GM21381 (cell line): ENCODE results near the gene FCHSD1.
A peak's percentile ranks its signal among the peaks of the same experiment; 100 is the strongest.

Source experiments
- ATAC-seq: cut with Tn5 transposase; IDR thresholded peaks from one replicate; pipeline ENCODE4 v1.9.1; 2021; ENCODE audit warnings: mild to moderate bottlenecking, moderate library complexity; ENCODE audit not compliant: unreplicated experiment

The FCHSD1 gene

GRCh38 chr5:141646026-141646425 lies 5.2 kb downstream of the FCHSD1 start:
- ATAC-seq: no peak

- ATAC-seq: peak; percentile 45
Observed at GRCh38 chr5:141641634-141642267, 9.5 kb downstream of the FCHSD1 start.

DNA sequence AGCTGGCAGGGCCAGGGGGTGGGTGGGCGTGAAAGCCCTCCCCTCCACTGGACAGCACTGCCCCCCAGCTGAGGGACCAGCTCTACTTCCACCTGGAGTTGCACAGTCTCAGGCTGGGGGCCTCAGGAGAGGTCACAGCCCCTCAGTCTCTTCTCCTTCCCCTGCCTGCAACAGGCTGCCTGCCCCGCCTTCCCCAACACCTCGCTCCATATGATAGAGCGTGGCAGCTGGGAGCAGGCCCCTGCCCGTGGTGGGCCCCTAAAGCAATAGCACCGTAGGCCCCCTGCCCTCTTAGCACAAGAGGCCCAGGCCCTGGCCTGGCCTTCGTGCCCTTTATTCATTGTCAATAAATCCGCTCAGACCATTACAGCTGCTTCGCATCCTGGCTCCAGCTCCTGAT lies 10.5 kb downstream of the FCHSD1 start:
- no peak for ATAC-seq

DNA sequence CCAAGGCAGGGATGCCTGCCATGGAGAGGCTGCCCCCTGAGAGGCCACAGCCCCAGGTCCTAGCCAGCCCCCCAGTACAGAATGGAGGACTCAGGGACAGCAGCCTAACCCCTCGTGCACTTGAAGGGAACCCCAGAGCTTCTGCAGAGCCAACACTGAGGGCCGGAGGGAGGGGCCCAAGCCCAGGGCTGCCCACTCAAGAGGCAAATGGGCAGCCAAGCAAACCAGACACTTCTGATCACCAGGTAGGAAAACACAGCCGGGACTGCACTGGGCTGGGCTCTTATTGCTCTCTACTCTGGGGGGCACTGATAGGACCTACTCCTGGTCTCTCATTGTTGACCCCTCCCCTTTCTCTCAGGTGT lies 11.2 kb downstream of the FCHSD1 start:
- ATAC-seq: no peak

DNA sequence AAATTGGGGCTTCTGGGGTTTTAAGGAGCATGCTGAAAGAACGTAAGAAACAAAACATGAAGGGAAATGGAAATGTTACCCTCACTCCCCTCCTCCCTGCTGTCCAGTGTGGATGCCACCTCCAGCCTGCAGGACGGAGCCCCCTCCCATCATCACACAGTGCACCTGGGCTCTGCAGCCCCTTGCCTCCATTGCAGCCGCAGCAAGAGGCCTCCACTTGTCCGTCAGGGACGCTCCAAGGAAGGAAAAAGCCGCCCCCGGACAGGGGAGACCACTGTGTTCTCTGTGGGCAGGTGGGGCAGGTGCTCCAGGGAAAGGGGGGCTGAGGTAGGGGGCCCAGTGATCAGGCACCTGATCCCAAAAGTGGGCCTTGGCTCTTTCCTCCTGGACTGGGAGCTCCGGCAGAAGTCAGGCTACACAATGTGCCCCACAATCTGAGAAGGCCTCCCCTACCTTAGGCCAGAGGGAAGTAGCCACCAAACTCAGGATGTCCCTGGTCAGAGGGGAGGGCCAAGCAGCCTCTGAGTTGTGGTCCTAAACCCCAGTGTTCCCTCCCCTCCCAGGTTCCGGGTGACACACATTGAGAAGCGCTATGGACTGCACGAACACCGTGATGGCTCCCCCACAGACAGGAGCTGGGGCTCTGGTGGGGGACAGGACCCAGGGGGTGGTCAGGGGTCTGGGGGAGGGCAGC lies 11.7 kb downstream of the FCHSD1 start:
- ATAC-seq: no peak

DNA sequence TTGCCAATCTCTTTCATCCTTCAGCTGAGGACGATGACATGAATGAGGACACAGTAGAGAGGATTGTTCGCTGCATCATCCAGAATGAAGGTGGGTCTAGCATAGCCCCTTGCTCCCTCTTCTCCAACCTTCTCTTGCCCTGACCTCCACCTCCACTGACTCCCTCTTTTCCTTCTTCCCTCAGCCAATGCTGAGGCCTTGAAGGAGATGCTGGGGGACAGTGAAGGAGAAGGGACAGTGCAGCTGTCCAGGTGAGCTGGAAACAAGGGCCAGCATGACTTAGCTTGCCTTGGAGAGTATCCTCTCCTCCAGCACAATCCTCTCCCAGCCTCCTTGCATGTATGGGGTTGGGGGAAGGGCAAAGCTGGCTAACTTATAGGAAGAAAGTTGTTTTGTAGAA lies 12.4 kb downstream of the FCHSD1 start:
- no peak for ATAC-seq

DNA sequence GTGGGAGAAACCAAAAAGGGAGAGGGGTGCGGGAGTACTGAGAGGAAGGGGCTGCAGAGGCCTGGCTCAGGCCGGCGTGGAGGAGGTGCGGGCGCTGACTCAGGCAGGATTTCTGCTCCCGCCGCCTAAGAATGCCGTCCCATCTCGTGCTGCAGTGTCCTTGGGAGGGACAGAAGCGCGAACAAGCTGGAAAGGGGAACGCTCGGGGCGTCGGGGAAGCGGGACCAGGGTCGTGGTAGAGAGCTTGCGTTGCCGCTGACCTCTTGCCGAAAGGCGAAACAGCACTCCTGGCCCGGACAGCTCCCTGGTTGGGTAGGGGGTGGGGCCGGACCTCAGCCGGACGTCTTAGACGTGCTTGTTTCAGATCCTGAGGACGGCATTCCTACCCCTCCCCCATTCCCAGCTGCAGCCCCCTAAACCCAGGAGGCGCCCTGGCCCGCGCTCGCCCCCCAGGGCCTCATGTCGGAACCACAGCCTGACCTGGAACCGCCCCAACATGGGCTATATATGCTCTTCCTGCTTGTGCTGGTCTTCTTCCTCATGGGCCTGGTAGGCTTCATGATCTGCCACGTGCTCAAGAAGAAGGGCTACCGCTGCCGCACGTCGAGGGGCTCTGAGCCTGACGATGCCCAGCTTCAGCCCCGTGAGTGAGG lies 13.3 kb downstream of the FCHSD1 start:
- ATAC-seq: peak; percentile 24

DNA sequence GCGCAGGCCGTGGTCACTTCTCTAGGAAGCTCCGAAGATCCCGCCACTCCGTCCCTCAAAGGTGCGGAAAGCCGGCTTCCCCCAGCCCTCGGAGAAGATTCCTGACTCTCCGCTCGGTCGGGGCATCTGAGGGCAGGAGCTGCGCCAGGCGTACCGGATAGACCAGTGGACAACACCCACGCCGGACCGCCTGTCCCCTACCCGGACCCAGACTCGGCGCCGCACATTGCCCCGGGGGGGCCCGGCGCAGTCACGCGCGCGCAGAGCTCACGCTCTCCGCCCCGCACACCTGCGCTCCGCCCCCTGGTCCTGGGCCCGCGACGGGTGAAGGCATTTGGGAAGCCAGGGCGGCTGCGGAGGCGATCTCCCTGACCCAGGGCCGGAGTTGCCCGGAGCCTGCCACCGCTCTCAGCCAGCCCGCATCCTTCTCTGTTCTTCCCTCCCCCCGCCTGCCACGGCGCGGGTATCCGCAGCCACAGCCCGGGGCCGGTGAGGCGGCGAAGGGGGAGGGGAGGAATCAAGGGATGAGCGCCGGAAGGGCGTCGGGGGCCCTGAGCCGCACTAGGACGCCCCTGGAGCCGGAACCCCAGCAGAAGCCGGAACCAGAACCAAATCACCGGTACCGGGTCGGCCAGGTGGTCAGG lies 14.0 kb downstream of the FCHSD1 start:
- peak; percentile 14 for ATAC-seq

DNA sequence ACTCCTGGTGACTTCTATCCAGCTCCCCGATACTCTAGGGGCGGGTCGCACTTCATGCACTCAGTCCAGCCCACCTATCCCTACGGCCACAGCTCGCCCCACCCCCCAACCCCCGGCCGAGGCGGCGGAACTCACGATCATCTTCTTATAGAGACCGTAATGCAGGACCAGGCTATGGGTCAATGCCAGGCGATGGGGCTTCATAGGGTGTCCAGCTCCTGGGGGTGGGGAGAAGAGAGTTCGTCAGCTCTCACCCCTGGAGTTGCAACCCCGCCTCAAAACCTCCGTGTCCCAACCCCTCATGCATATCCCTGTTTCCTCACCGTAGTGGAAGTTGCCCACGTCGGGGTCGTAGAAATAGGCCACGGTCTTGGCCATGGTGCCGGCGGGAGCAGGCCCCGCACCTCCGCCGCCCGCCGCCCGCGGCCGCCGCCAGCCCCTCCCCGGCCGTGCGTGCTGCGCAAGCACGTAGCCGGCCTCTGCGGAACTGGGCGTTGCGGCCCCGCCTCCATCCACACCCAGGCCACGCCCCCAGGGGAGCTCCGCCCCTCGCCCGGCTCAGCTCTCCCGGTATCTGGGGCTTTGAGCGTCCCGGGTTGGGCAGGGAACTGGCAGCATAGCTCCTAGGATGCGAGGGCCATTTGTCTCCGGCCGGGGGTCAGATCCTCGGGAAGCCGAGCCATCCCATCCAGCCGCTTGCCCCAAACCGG lies 14.7 kb downstream of the FCHSD1 start, which contains the start of the genes HDAC3 and RELL2:
TSS of gene HDAC3 (minus strand) at position 437 of the 710 bp plus-strand sequence. CDS start at position 378, 59 bp downstream.
TSS of gene RELL2 (plus strand) at position 585 of the 710 bp plus-strand sequence. CDS start 1,229 bp downstream, outside the sequence.
- peak; percentile 78 for ATAC-seq

DNA sequence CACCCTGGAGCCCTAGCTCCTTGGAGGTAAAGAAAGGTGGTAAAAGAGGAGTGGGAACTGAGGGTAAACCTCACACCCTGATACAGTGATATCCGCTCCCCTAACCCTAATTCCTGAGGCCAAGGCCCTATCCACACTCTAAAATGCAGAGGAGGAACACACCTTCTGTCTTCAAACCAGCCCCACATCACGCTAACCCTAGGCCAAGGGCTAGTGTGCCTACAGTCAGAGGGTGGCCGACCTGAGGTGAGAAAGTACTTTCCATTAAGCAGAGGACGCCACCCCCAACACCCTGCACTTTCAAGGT lies 15.2 kb downstream of the FCHSD1 start:
- ATAC-seq: no peak

- ATAC-seq: no peak
Observed at GRCh38 chr5:141635646-141636045, 15.6 kb downstream of the FCHSD1 start.

GRCh38 chr5:141634720-141635119 lies 16.5 kb downstream of the FCHSD1 start:
- ATAC-seq: no peak

- ATAC-seq: peak; percentile 65
Observed at GRCh38 chr5:141633871-141634561, 17.2 kb downstream of the FCHSD1 start.

DNA sequence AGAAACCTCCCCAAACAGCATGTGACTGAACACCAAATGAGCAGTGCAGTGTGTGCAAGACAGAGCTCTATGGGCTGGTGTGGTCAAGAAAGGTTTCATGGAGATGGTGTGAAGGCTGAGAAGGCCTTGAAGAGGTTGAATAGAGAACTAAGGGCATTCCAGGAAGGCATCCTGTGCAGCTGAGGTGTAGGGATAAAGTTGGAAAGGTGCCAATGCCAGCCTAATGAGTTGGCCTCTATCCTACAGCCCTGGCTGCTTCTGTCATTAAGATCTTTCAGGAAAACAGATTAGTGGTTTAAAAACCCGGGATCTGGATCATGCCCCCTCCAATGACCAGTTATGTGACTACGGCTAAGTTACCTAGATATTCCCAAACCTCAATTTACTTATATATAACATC lies 18.6 kb downstream of the FCHSD1 start:
- ATAC-seq: no peak

DNA sequence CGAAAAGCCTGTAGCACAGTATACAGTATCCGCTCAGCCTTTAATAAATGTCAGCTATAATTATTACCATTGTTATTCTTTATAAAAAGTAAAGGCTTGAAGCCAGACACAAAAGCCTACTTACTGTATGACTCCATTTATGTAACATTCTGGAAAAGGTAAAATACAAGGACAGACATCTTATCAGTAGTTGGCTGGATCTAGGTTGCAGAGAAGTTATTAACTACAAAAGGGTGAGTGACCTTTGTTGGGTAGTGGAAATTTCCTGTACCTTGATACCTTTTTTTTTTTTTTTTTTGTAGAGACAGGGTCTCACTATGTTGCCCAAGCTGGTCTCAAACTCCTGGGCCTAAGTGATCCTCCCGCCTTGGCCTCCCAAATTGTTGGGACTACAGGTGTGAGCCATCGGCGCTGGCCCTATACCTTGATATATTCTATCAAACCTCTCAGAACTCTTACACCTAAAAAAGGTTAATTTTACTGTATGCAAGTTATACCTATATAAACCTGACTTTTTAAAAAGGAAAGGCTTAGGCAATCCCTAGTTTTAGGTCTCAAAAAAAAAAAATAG lies 20.6 kb downstream of the FCHSD1 start:
- ATAC-seq: no peak

- no peak for ATAC-seq
Observed at GRCh38 chr5:141628175-141628788, 22.9 kb downstream of the FCHSD1 start.

DNA sequence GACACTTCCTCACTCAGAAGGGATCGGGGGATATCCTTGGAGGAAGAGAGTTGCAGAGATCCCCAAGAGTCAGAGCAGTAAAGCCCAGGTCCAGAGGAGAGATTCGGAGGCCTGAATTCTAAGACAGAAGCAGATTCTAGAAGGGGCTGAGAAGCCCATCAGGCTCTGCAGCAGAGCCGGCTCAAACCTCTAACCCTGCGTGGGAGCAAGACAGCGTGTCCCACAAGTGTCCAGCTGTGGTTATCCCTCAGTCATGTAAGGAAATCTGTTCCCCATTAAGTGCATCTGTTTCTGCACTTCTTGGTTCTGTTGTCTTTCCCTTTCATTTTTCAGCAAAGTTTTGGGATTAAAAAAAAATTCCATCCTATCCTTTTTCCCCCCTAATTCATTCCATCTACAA lies 27.6 kb downstream of the FCHSD1 start:
- ATAC-seq: no peak

DNA sequence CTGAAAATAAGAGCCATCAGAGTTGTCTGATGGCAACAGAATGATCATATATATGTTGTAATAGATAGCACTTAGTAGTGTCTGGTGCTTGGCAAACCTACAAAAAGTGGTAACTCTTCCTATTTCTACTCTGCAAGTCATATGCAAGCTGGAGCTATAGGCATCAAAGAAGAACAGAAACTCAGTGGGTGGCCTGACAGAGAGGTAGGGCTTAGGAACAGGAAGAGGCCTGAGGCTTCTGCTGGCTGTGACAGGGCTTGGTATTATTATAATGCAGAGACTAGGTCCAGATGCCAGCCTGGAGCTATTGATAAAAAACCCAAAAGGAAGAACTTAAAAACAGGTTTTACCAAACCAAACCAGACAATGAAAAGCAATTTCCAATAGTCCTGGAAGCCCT lies 28.0 kb downstream of the FCHSD1 start:
- ATAC-seq: peak; percentile 51

DNA sequence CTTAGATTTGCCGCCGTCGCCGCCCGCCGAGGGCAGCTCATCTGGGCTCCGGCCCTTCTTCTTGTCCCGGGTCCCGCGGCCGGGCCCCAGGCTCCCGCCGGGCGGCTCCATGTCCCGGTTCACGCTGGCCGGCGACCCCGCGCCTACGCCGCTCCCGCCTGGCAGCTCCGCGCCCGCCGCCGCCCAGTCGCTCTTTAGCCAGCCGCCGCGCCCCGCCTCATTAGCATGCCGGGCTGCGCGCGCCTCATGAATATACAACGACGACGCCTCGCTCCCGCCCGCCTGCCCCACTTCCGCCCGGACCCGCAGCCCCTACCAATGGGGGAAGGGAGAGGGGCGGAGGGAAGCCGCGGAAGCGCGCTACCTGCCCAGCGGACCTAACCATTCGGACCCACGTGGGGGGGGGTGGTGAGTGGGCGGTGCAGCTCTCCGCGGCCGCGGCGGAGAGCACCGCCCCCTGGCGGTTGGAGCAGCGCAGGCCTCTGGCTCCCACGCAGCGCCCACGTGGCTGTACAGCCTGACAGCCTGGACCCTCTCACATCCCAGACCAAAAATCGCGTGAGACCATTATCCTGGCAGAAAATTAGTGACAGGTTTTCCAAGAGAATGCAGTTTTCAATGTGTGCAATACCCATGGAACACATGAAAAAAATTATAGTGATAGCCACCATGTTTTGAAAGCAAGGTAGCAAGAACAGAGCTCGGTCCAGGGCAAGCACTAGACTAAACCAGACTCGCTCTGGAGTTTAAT lies 32.2 kb downstream of the FCHSD1 start, which contains the start of gene DIAPH1:
TSS of gene DIAPH1 (minus strand) at position 197 of the 751 bp plus-strand sequence. CDS start at position 111, 86 bp downstream.
- peak; percentile 80 for ATAC-seq
